Activated effector memory CD4-positive, alpha-beta T cell treated with Interleukin-2 at 50 U/mL for 16 hours (primary cell): ENCODE measurements around the gene JAKMIP1.
"Not testable (repeated sequence)": the region's sequence is repeated elsewhere in the genome, so short reads cannot be mapped to it uniquely, and the experiment has no call there.

Experiments
- DNase-seq: peaks from one replicate; pipeline ENCODE4 v3.0.0-alpha.2; 2020

JAKMIP1 gene

GRCh38 chr4:6028168-6028567 is 172.2 kb downstream of the JAKMIP1 start:
- DNase-seq: no peak

- DNase-seq: no peak
These were observed 173.0 kb downstream of the JAKMIP1 start for GRCh38 chr4:6027392-6027791.

- DNase-seq: no peak
These were observed 175.9 kb downstream of the JAKMIP1 start for GRCh38 chr4:6024313-6024960.

- DNase-seq: no peak
These were observed 176.6 kb downstream of the JAKMIP1 start for GRCh38 chr4:6023731-6024130.

- no peak for DNase-seq
These were observed 177.6 kb downstream of the JAKMIP1 start for GRCh38 chr4:6022607-6023288.

GRCh38 chr4:6021831-6022606 is 178.3 kb downstream of the JAKMIP1 start:
- DNase-seq: no peak

GRCh38 chr4:6020613-6021012 is 179.7 kb downstream of the JAKMIP1 start:
- no peak for DNase-seq

GRCh38 chr4:6019316-6020263 is 180.8 kb downstream of the JAKMIP1 start:
- DNase-seq: no peak

- no peak for DNase-seq
These were observed 182.0 kb downstream of the JAKMIP1 start, which contains the start of gene C4orf50 for GRCh38 chr4:6018331-6018730. TSS of gene C4orf50 (minus strand) at chr4:6018431.

- no peak for DNase-seq
These were observed 182.5 kb downstream of the JAKMIP1 start for GRCh38 chr4:6017800-6018199.

GRCh38 chr4:6017030-6017429 is 183.3 kb downstream of the JAKMIP1 start:
- no peak for DNase-seq

- DNase-seq: no peak
These were observed 186.8 kb downstream of the JAKMIP1 start for GRCh38 chr4:6013564-6013963.

GRCh38 chr4:6012200-6012599 is 188.1 kb downstream of the JAKMIP1 start:
- no peak for DNase-seq

- no peak for DNase-seq
These were observed 188.7 kb downstream of the JAKMIP1 start for GRCh38 chr4:6011686-6012085.

GRCh38 chr4:6011271-6011671 is 189.1 kb downstream of the JAKMIP1 start:
- no peak for DNase-seq

- DNase-seq: no peak
These were observed 189.6 kb downstream of the JAKMIP1 start for GRCh38 chr4:6010789-6011188.

GRCh38 chr4:6009452-6009851 is 190.9 kb downstream of the JAKMIP1 start:
- no peak for DNase-seq

GRCh38 chr4:6008766-6009385 is 191.5 kb downstream of the JAKMIP1 start:
- no peak for DNase-seq

- DNase-seq: no peak
These were observed 192.2 kb downstream of the JAKMIP1 start for GRCh38 chr4:6008092-6008551.

- DNase-seq: no peak
These were observed 195.2 kb downstream of the JAKMIP1 start for GRCh38 chr4:6005175-6005574.

GRCh38 chr4:6003485-6003884 is 196.9 kb downstream of the JAKMIP1 start:
- DNase-seq: not testable (repeated sequence)

GRCh38 chr4:6002926-6003325 is 197.4 kb downstream of the JAKMIP1 start:
- no peak for DNase-seq
